HG03378 (cell line): ENCODE results near the gene FUT8.

Experiments
- ATAC-seq: cut with Tn5 transposase; IDR thresholded peaks from one replicate; pipeline ENCODE4 v1.9.1; 2021; ENCODE audit warnings: mild to moderate bottlenecking, moderate library complexity; ENCODE audit not compliant: unreplicated experiment

Gene FUT8

GRCh38 chr14:65552724-65553123 is 140.2 kb downstream of the FUT8 start:
- ATAC-seq: no peak

- no peak for ATAC-seq
These were observed 142.3 kb downstream of the FUT8 start for GRCh38 chr14:65554837-65555236.

- no peak for ATAC-seq
These were observed 142.8 kb downstream of the FUT8 start for GRCh38 chr14:65555358-65555757.

GRCh38 chr14:65558363-65558762 is 145.8 kb downstream of the FUT8 start:
- no peak for ATAC-seq

- ATAC-seq: no peak
These were observed 148.0 kb downstream of the FUT8 start for GRCh38 chr14:65560340-65561027.

GRCh38 chr14:65564370-65564769 is 151.8 kb downstream of the FUT8 start:
- no peak for ATAC-seq

- no peak for ATAC-seq
These were observed 153.4 kb downstream of the FUT8 start for GRCh38 chr14:65565948-65566347.

GRCh38 chr14:65566820-65567522 is 154.4 kb downstream of the FUT8 start:
- ATAC-seq: no peak

GRCh38 chr14:65574611-65575010 is 162.1 kb downstream of the FUT8 start:
- ATAC-seq: no peak

GRCh38 chr14:65575389-65575788 is 162.9 kb downstream of the FUT8 start:
- ATAC-seq: no peak

GRCh38 chr14:65580973-65581372 is 168.4 kb downstream of the FUT8 start:
- ATAC-seq: no peak

GRCh38 chr14:65581378-65581777 is 168.8 kb downstream of the FUT8 start:
- ATAC-seq: no peak

GRCh38 chr14:65581799-65582198 is 169.3 kb downstream of the FUT8 start:
- no peak for ATAC-seq

GRCh38 chr14:65585216-65585615 is 172.7 kb downstream of the FUT8 start:
- ATAC-seq: no peak

- no peak for ATAC-seq
These were observed 176.1 kb downstream of the FUT8 start for GRCh38 chr14:65588426-65589140.

GRCh38 chr14:65594153-65594881 is 181.8 kb downstream of the FUT8 start:
- ATAC-seq: no peak

GRCh38 chr14:65594882-65595237 is 182.3 kb downstream of the FUT8 start:
- no peak for ATAC-seq

- no peak for ATAC-seq
These were observed 186.8 kb downstream of the FUT8 start for GRCh38 chr14:65599375-65599774.

- no peak for ATAC-seq
These were observed 188.2 kb downstream of the FUT8 start for GRCh38 chr14:65600742-65601141.

- no peak for ATAC-seq
These were observed 192.0 kb downstream of the FUT8 start for GRCh38 chr14:65604535-65604934.

GRCh38 chr14:65604936-65605335 is 192.4 kb downstream of the FUT8 start:
- ATAC-seq: no peak
